H9 (cell line): ENCODE measurements around the gene SKIC8. TPM values are rescaled to one million over a fixed set of nuclear protein-coding genes. Genes with fewer than 3 reads are reported as not detected.

Experiments used
- DNase-seq: peaks from one replicate; pipeline ENCODE4 v3.0.0-alpha.2; 2017
- H2AFZ ChIP-seq: one replicate; pipeline ENCODE4 v1.6.1; 2013; ENCODE audit warnings: mild to moderate bottlenecking, low read length, control low read depth, moderate library complexity
- H2AK5ac ChIP-seq: 2 replicates; pipeline ENCODE4 v1.6.1; 2013; ENCODE audit warnings: low read length, control low read depth, mixed read lengths; ENCODE audit not compliant: insufficient read length
- H2BK120ac ChIP-seq: one replicate; pipeline ENCODE4 v1.6.1; 2013; ENCODE audit warnings: low read depth, mild to moderate bottlenecking, low read length, control low read depth, inconsistent platforms; ENCODE audit not compliant: poor library complexity, severe bottlenecking
- H2BK12ac ChIP-seq: 2 replicates; pipeline ENCODE4 v1.6.1; 2013; ENCODE audit warnings: low read length, control low read depth, mixed read lengths, low read depth; ENCODE audit not compliant: insufficient read length
- H2BK15ac ChIP-seq: 2 replicates; pipeline ENCODE4 v1.6.1; 2013; ENCODE audit warnings: low read depth, low read length, control low read depth
- H2BK20ac ChIP-seq: one replicate; pipeline ENCODE4 v1.6.1; 2013; ENCODE audit warnings: low read depth, mild to moderate bottlenecking, low read length, control low read depth, inconsistent platforms; ENCODE audit not compliant: poor library complexity, severe bottlenecking
- H2BK5ac ChIP-seq: 2 replicates; pipeline ENCODE4 v1.6.1; 2013; ENCODE audit warnings: low read length, control low read depth, mixed read lengths; ENCODE audit not compliant: insufficient read length
- H3K14ac ChIP-seq: 2 replicates; pipeline ENCODE4 v1.6.1; 2013; ENCODE audit warnings: low read length, control low read depth; ENCODE audit not compliant: insufficient read depth
- H3K18ac ChIP-seq: 2 replicates; pipeline ENCODE4 v1.6.1; 2013; ENCODE audit warnings: low read depth, mild to moderate bottlenecking, mixed read lengths, low read length, control low read depth; ENCODE audit not compliant: insufficient read length
- H3K23ac ChIP-seq: 2 replicates; pipeline ENCODE4 v1.6.1; 2013; ENCODE audit warnings: low read length, control low read depth, mixed read lengths, low read depth; ENCODE audit not compliant: insufficient read length
- H3K23me2 ChIP-seq: 2 replicates; pipeline ENCODE4 v1.6.1; 2013; ENCODE audit warnings: low read depth, mild to moderate bottlenecking, mixed read lengths, low read length, control low read depth; ENCODE audit not compliant: insufficient read length, poor library complexity, severe bottlenecking
- H3K27ac ChIP-seq: 2 replicates; pipeline ENCODE4 v1.5.1; 2013; ENCODE audit warnings: low read length, control low read depth, mixed read lengths, low read depth; ENCODE audit not compliant: insufficient read length
- H3K27me3 ChIP-seq: 2 replicates; pipeline ENCODE4 v1.6.1; 2013; ENCODE audit warnings: low read length, control low read depth, inconsistent platforms; ENCODE audit not compliant: insufficient read depth
- H3K4ac ChIP-seq: 2 replicates; pipeline ENCODE4 v1.6.1; 2013; ENCODE audit warnings: low read depth, mild to moderate bottlenecking, control low read depth, inconsistent platforms, low read length, moderate library complexity
- H3K4me1 ChIP-seq: 2 replicates; pipeline ENCODE4 v1.6.1; 2013; ENCODE audit warnings: low read length, control low read depth, inconsistent platforms; ENCODE audit not compliant: insufficient read depth
- H3K4me2 ChIP-seq: 2 replicates; pipeline ENCODE4 v1.6.1; 2013; ENCODE audit warnings: low read length, control low read depth, mixed read lengths; ENCODE audit not compliant: insufficient read length, insufficient read depth
- H3K56ac ChIP-seq: 2 replicates; pipeline ENCODE4 v1.6.1; 2013; ENCODE audit warnings: low read depth, mild to moderate bottlenecking, mixed read lengths, low read length, control low read depth; ENCODE audit not compliant: insufficient read length
- H3K79me1 ChIP-seq: 2 replicates; pipeline ENCODE4 v1.6.1; 2013; ENCODE audit warnings: low read depth, mild to moderate bottlenecking, moderate library complexity, low read length, control low read depth, inconsistent platforms; ENCODE audit not compliant: insufficient read depth, poor library complexity, severe bottlenecking
- H3K79me2 ChIP-seq: 2 replicates; pipeline ENCODE4 v1.6.1; 2013; ENCODE audit warnings: low read length, control low read depth, inconsistent platforms; ENCODE audit not compliant: insufficient read depth
- H3K9ac ChIP-seq: 2 replicates; pipeline ENCODE4 v1.6.1; 2013; ENCODE audit warnings: low read length, control low read depth, mixed read lengths; ENCODE audit not compliant: insufficient read length; ENCODE audit errors: extremely low read depth
- H3K9me3 ChIP-seq: one replicate; pipeline ENCODE4 v1.6.1; 2013; ENCODE audit warnings: low read depth, low read length, inconsistent platforms; ENCODE audit not compliant: control insufficient read depth
- H3T11ph ChIP-seq: one replicate; pipeline ENCODE4 v1.6.1; 2013; ENCODE audit warnings: mild to moderate bottlenecking, low read length, control low read depth, inconsistent platforms
- H4K20me1 ChIP-seq: one replicate; pipeline ENCODE4 v1.6.1; 2013; ENCODE audit not compliant: control insufficient read depth, insufficient read length, insufficient read depth
- H4K5ac ChIP-seq: 2 replicates; pipeline ENCODE4 v1.6.1; 2013; ENCODE audit warnings: low read depth, mild to moderate bottlenecking, mixed read lengths, low read length, control low read depth; ENCODE audit not compliant: insufficient read length
- H4K8ac ChIP-seq: replicated peaks from 2 replicates; pipeline ENCODE4 v1.6.1; 2013; ENCODE audit warnings: low read length, control low read depth, mixed read lengths, low read depth; ENCODE audit not compliant: insufficient read length
- H4K91ac ChIP-seq: 2 replicates; pipeline ENCODE4 v1.6.1; 2013; ENCODE audit warnings: low read depth, mild to moderate bottlenecking, moderate library complexity, mixed read lengths, low read length, control low read depth; ENCODE audit not compliant: insufficient read length
- H3K27ac Mint-ChIP-seq, 3 experiments: 2 replicates in 2 of 3; 3 replicates in 1 of 3; pipeline ENCODE4 v1.8.0; 2020 to 2021; ENCODE audit warnings: mixed read lengths in 3 of 3, mild to moderate bottlenecking in 1 of 3, moderate library complexity in 1 of 3
- H3K27me3 Mint-ChIP-seq: 2 replicates; pipeline ENCODE4 v1.8.0; 2021; ENCODE audit warnings: low read depth, mild to moderate bottlenecking, moderate library complexity, mixed read lengths
- H3K36me3 Mint-ChIP-seq, 3 experiments: 2 replicates in 2 of 3; 3 replicates in 1 of 3; pipeline ENCODE4 v1.8.0; 2020 to 2021; ENCODE audit warnings: low read depth in 3 of 3, mixed read lengths in 3 of 3; ENCODE audit not compliant: insufficient read depth in 1 of 3
- H3K4me1 Mint-ChIP-seq, 2 experiments: 2 replicates each; pipeline ENCODE4 v1.8.0; 2020; ENCODE audit warnings: mixed read lengths in 2 of 2
- H3K4me3 Mint-ChIP-seq, 2 experiments: 2 replicates in 1 of 2; 3 replicates in 1 of 2; pipeline ENCODE4 v1.8.0; 2020 to 2021; ENCODE audit warnings: mild to moderate bottlenecking in 2 of 2, mixed read lengths in 2 of 2, moderate library complexity in 1 of 2
- H3K9me3 Mint-ChIP-seq, 2 experiments: 2 replicates in 1 of 2; 3 replicates in 1 of 2; pipeline ENCODE4 v1.8.0; 2020; ENCODE audit warnings: mild to moderate bottlenecking in 2 of 2, mixed read lengths in 2 of 2, moderate library complexity in 1 of 2
- WGBS: extraction: QIAGEN DNeasy Blood & Tissue Kit; methylation state at CpG from one replicate; pipeline ENCODE4 v1.1.7; 2013; ENCODE audit warnings: missing lambda C conversion rate, low lambda C conversion rate, mixed read lengths; ENCODE audit not compliant: insufficient read length; ENCODE audit errors: extremely low coverage; 5-methylcytosine and 5-hydroxymethylcytosine counted together
- total RNA-seq: library from RNA; stranded (reverse); gene quantifications from 2 replicates; pipeline ENCODE4 v1.2.1, GENCODE V29; 2021
- TF ChIP-seq, protein P1 (sequence below): fragments of 200-600 bp; sonication (generic); conservative IDR thresholded peaks from 3 replicates; pipeline ENCODE4 v1.8.0; 2021; ENCODE audit warnings: antibody characterized with exemption, mild to moderate bottlenecking

Gene SKIC8
- total RNA-seq, 1 experiment from 2014 or later = 45.6 TPM

DNA sequence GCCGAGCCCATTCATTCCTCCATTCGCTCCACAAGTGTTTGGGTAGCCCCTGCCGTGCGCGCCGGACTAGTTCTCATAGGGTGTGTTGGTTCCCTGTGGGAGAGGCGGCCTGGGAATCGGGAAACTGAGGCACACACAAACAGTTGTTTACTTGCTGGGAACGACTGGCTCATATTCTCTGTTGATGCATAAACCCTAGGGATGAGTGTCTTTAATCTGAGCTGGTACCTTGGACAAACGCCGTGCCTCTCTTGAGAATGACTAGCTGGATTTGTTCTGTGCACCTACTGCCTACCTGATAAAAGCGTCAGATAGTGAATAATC, 34.3 kb downstream of the SKIC8 start:
- no peak overlapping the region for H3K9ac ChIP-seq
- no peak overlapping the region for H3K4me3 Mint-ChIP-seq

More for the DNA sequence above, 34.3 kb downstream of the SKIC8 start:
- Histone ChIP-seq H4K5ac (no peak overlapping the region), H3K4me2 (no peak overlapping the region), H2BK20ac (no peak overlapping the region), H3K4ac (no peak overlapping the region), H3K23me2 (peaks cover 4% of the 10 kb centered on the region), H3K79me2 (no peaks in the 10 kb centered on the region), H4K8ac (no peak overlapping the region), H2BK5ac (no peak overlapping the region), H4K91ac (no peak overlapping the region), H4K20me1 (no peaks in the 10 kb centered on the region), H2BK15ac (no peak overlapping the region), H3K18ac (no peak overlapping the region), H3T11ph (no peak overlapping the region), H3K56ac (no peak overlapping the region), H3K4me1 (no peaks in the 10 kb centered on the region), H2AK5ac (no peak overlapping the region), H2BK120ac (no peak overlapping the region), H2BK12ac (no peak overlapping the region), H3K27ac (no peak overlapping the region), H3K23ac (no peak overlapping the region), H3K27me3 (no peaks in the 10 kb centered on the region), H2AFZ (no peak overlapping the region), H3K9me3 (no peaks in the 10 kb centered on the region), H3K79me1 (no peaks in the 10 kb centered on the region), H3K14ac (no peak overlapping the region)
- no peak overlapping the region for H3K27ac Mint-ChIP-seq
- no CpG with 5 or more reads among the region's 12 CpGs for WGBS
- H3K36me3 Mint-ChIP-seq = no peaks in the 10 kb centered on the region
- no peak for DNase-seq
- TF ChIP-seq, protein P1, sequence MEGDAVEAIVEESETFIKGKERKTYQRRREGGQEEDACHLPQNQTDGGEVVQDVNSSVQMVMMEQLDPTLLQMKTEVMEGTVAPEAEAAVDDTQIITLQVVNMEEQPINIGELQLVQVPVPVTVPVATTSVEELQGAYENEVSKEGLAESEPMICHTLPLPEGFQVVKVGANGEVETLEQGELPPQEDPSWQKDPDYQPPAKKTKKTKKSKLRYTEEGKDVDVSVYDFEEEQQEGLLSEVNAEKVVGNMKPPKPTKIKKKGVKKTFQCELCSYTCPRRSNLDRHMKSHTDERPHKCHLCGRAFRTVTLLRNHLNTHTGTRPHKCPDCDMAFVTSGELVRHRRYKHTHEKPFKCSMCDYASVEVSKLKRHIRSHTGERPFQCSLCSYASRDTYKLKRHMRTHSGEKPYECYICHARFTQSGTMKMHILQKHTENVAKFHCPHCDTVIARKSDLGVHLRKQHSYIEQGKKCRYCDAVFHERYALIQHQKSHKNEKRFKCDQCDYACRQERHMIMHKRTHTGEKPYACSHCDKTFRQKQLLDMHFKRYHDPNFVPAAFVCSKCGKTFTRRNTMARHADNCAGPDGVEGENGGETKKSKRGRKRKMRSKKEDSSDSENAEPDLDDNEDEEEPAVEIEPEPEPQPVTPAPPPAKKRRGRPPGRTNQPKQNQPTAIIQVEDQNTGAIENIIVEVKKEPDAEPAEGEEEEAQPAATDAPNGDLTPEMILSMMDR = no peak
- H3K9me3 Mint-ChIP-seq = no peaks in the 10 kb centered on the region
- H3K4me1 Mint-ChIP-seq = 0 out of 4 replicates have a peak, but pooled peaks cover 2% of the 10 kb centered on the region in 2 experiments
- no peaks in the 10 kb centered on the region; the same call in 1 of the 2 replicates for H3K27me3 Mint-ChIP-seq
